RWPE2 (cell line): ENCODE results near the gene FARS2.

Experiments
- ATAC-seq: fragments of 200-7000 bp; cut with Tn5 transposase; 3 replicates; pipeline ENCODE4 v1.9.1; 2021; ENCODE audit warnings: low read depth
- DNase-seq: peaks from one replicate; pipeline ENCODE4 v3.0.0-alpha.2; 2020; ENCODE audit warnings: low spot score
- H3K27ac ChIP-seq: fragments of 450-650 bp; 2 replicates; pipeline ENCODE4 v1.5.1; 2017; ENCODE audit warnings: mild to moderate bottlenecking; ENCODE audit not compliant: poor library complexity, severe bottlenecking
- H3K27me3 ChIP-seq: fragments of 250-450 bp; sonication (Bioruptor Pico); 2 replicates; pipeline ENCODE4 v1.5.1; 2021; ENCODE audit warnings: mild to moderate bottlenecking, moderate library complexity; ENCODE audit not compliant: insufficient read depth, poor library complexity, severe bottlenecking
- H3K36me3 ChIP-seq: fragments of 250-450 bp; sonication (Bioruptor Pico); 2 replicates; pipeline ENCODE4 v1.5.1; 2020; ENCODE audit warnings: low read depth, mild to moderate bottlenecking, moderate library complexity
- H3K4me1 ChIP-seq: fragments of 250-450 bp; sonication (Bioruptor Pico); 2 replicates; pipeline ENCODE4 v1.5.1; 2021; ENCODE audit warnings: mild to moderate bottlenecking, moderate library complexity; ENCODE audit not compliant: insufficient read depth, poor library complexity, severe bottlenecking
- H3K4me3 ChIP-seq: fragments of 250-450 bp; sonication (Bioruptor Pico); 2 replicates; pipeline ENCODE4 v1.5.1; 2021; ENCODE audit warnings: mild to moderate bottlenecking, moderate library complexity; ENCODE audit not compliant: severe bottlenecking
- H3K9me3 ChIP-seq: fragments of 250-450 bp; sonication (Bioruptor Pico); 2 replicates; pipeline ENCODE4 v1.5.1; 2021; ENCODE audit warnings: mild to moderate bottlenecking, moderate library complexity; ENCODE audit not compliant: severe bottlenecking
- TF ChIP-seq, protein P1 (sequence below): fragments of 450-650 bp; IDR thresholded peaks from one replicate; pipeline ENCODE4 v1.5.1; 2017; ENCODE audit warnings: mild to moderate bottlenecking, moderate library complexity; ENCODE audit not compliant: poor library complexity, severe bottlenecking

FARS2 gene

DNA sequence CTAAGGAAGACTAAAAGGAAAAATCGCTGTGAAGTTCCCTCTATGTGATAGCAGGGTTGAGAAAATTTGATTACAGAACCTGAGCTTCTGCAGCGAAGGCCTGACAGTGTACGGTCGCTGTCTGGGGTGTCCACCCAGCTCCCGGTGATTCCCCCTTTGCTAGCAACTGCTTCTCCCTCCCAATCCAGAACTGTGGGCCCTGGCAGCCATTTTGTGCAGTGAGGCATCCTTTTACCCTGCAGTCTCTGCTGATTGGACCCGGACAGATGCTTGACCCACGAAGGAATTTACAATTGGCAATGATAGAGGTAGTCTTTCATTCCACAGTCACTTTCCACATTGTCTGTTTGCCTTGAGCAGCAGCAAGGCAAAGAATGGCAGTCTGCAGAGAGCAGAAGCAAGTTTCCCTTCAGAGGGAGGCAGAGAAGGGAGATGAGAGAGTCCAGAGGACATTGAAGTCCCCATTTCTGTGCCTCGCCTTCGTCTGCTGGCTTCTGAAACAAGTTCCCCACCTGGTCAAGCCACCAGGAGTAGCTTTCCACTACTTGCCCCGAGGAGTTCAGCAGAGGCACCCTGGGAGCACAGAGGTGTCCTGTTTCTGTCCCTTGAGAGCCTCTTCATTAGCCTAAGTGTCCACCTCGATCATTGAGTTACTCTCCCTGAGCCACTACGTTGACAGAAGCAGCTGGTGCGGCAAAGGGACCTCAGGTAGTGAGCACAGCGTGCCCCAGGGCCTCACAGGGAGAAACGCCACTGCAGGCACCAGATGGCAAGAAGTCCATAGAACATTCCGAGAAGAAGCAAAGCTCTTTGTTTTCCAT, 375.1 kb downstream of the FARS2 start:
- Histone ChIP-seq H3K36me3 (no peaks in the 10 kb centered on the region), H3K4me3 (no peak overlapping the region), H3K27me3 (no peaks in the 10 kb centered on the region), H3K9me3 (peaks cover 8% of the 10 kb centered on the region), H3K4me1 (no peaks in the 10 kb centered on the region), H3K27ac (no peak overlapping the region)
- DNase-seq (no peak), ATAC-seq (no peak)
- TF ChIP-seq, protein P1, sequence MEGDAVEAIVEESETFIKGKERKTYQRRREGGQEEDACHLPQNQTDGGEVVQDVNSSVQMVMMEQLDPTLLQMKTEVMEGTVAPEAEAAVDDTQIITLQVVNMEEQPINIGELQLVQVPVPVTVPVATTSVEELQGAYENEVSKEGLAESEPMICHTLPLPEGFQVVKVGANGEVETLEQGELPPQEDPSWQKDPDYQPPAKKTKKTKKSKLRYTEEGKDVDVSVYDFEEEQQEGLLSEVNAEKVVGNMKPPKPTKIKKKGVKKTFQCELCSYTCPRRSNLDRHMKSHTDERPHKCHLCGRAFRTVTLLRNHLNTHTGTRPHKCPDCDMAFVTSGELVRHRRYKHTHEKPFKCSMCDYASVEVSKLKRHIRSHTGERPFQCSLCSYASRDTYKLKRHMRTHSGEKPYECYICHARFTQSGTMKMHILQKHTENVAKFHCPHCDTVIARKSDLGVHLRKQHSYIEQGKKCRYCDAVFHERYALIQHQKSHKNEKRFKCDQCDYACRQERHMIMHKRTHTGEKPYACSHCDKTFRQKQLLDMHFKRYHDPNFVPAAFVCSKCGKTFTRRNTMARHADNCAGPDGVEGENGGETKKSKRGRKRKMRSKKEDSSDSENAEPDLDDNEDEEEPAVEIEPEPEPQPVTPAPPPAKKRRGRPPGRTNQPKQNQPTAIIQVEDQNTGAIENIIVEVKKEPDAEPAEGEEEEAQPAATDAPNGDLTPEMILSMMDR, result no peak

DNA sequence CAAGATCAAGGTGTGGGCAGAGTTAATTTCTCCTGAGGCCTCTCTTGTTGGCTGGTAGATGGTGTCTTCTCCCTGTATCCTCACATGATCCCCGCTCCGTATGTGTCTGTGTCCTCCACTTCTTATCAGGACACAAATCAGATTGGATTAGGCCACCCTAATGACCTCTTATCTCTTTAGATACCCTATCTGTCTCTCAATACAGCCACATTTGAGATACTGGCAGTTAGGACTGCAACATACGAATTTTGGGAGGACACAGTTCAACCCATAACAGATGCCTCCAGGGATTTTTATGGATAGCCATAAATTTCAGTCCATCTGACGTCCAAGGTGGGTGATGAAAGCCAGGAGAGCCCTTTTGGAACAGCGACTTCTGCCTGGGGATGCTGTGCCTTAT, 376.4 kb downstream of the FARS2 start:
- Histone ChIP-seq H3K36me3 (no peaks in the 10 kb centered on the region), H3K27me3 (no peaks in the 10 kb centered on the region), H3K9me3 (peaks cover 8% of the 10 kb centered on the region), H3K4me1 (no peaks in the 10 kb centered on the region), H3K4me3 (no peak overlapping the region), H3K27ac (no peak overlapping the region)
- TF ChIP-seq, protein P1, result no peak
- DNase-seq, result no peak
- ATAC-seq, result no peak

DNA sequence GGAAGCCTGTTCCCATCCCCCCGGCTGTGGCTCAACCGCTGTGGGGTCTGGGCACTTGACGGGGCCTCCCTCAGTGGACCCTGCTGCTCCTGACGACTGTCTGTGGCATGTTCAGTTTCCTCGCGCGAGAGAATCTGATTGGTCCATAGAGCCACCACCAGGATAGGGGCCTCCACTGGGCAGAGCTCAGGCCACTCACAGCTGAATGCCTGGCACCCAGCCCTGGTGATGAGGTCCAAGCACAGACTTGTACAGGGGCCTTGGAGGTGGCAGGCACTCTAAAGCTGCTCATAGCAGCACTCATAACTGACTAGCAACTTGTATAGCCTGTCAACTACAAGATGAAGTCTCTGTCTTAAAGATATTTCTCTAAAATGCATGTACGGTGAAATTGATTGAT, 377.4 kb downstream of the FARS2 start:
- ATAC-seq (no peak), DNase-seq (no peak)
- Histone ChIP-seq H3K4me3 (no peak overlapping the region), H3K9me3 (peaks cover 8% of the 10 kb centered on the region), H3K4me1 (no peaks in the 10 kb centered on the region), H3K27me3 (no peaks in the 10 kb centered on the region), H3K27ac (no peak overlapping the region), H3K36me3 (no peaks in the 10 kb centered on the region)
- TF ChIP-seq, protein P1, result no peak

DNA sequence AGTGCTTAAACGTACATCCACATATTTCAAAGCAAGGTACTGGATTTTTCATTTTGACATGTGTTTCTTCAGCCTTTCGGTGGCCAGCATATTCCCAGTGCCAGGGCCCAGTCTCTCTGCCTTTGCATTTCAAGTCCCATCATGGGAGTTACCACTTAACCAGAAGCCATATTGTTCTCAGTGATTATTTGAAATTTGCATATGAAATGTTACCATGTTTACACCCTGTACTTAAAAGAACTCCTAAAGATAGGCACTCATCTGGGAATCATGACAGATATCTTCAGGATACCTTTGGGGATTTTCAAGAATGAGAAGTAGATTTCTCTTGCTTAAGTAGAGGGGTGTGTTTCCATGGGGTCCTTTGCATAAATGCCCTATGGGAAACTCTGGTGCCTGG, 377.9 kb downstream of the FARS2 start:
- Histone ChIP-seq H3K9me3 (peaks cover 8% of the 10 kb centered on the region), H3K4me3 (no peak overlapping the region), H3K27me3 (no peaks in the 10 kb centered on the region), H3K4me1 (no peaks in the 10 kb centered on the region), H3K36me3 (no peaks in the 10 kb centered on the region), H3K27ac (no peak overlapping the region)
- DNase-seq (no peak), ATAC-seq (no peak)
- TF ChIP-seq, protein P1, result no peak

DNA sequence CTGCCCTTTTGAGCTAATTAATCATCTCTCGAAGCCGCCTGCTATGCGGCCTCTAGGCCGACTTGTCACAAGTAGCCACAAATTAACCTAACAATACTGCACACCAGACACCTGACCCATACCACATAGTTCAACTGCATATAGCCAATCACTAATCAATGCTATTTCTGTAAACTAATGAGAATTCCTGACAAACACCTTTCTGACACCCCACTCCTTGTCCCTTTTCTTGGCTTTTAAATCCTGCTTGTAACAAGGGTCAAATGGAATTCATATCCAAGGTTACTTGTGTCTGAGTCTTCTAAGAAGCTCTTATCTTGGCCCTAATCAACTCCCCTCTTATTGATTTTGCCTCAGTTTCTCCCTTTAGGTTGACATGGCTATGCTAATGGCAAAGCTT, 379.3 kb downstream of the FARS2 start:
- no peaks in the 10 kb centered on the region for H3K27me3 ChIP-seq
- no peaks in the 10 kb centered on the region for H3K36me3 ChIP-seq
- no peak overlapping the region for H3K27ac ChIP-seq
- TF ChIP-seq, protein P1, result no peak
- H3K4me3 ChIP-seq, result no peak overlapping the region
- DNase-seq (no peak), ATAC-seq (no peak)
- peaks cover 8% of the 10 kb centered on the region for H3K9me3 ChIP-seq
- peaks cover 5% of the 10 kb centered on the region for H3K4me1 ChIP-seq
